GM12872 (cell line): ENCODE measurements around the gene CELA3A.

Experiments
- CTCF ChIP-seq: IDR thresholded peaks from 3 replicates; pipeline ENCODE4 v1.5.1; 2011; ENCODE audit warnings: low read depth, mild to moderate bottlenecking, low read length, moderate library complexity; ENCODE audit not compliant: insufficient read depth

CELA3A gene

GRCh38 chr1:22024485-22025367 is 23.3 kb downstream of the CELA3A start:
- no peak for TF ChIP-seq CTCF

GRCh38 chr1:22025368-22026155 is 24.1 kb downstream of the CELA3A start:
- TF ChIP-seq CTCF: no peak

GRCh38 chr1:22026924-22027289 is 25.4 kb downstream of the CELA3A start:
- TF ChIP-seq CTCF: no peak

- no peak for TF ChIP-seq CTCF
Observed at GRCh38 chr1:22030057-22030456, 28.6 kb downstream of the CELA3A start.

GRCh38 chr1:22030473-22030872 is 29.0 kb downstream of the CELA3A start:
- TF ChIP-seq CTCF: no peak

- no peak for TF ChIP-seq CTCF
Observed at GRCh38 chr1:22031214-22031962, 29.9 kb downstream of the CELA3A start.

- no peak for TF ChIP-seq CTCF
Observed at GRCh38 chr1:22037520-22037919, 36.1 kb downstream of the CELA3A start.
